Coronary artery (tissue), 2 donors: ENCODE results near the gene MATN4.

Source experiments
- DNase-seq: peaks from one replicate; pipeline ENCODE4 v3.0.0-alpha.2; 2017; ENCODE audit warnings: low spot score
- H3K27ac ChIP-seq, 2 donors: fragments of 200-600 bp; sonication (generic); one replicate each; pipeline ENCODE4 v1.5.1; 2016 to 2019
- H3K4me3 ChIP-seq: fragments of 200-600 bp; sonication (generic); 2 replicates; pipeline ENCODE4 v1.5.1; 2016; ENCODE audit warnings: mild to moderate bottlenecking, moderate library complexity
- CTCF ChIP-seq: fragments of 200-600 bp; sonication (generic); IDR thresholded peaks from one replicate; pipeline ENCODE4 v1.5.1; 2019; ENCODE audit warnings: antibody characterized with exemption

MATN4 gene

GRCh38 chr20:45340236-45340847 lies 32.2 kb upstream of the MATN4 start:
- no peak for DNase-seq
- Histone ChIP-seq H3K27ac (peak overlapping the region in 1 of 2 donors; percentile 98), H3K4me3 (no peak overlapping the region)
- no peak for TF ChIP-seq CTCF

- Histone ChIP-seq H3K27ac (peak overlapping the region; percentile 88 to 98), H3K4me3 (no peak overlapping the region)
- no peak for TF ChIP-seq CTCF
- DNase-seq = no peak
Observed at GRCh38 chr20:45339799-45340198, 31.7 kb upstream of the MATN4 start.

GRCh38 chr20:45339084-45339483 lies 31.0 kb upstream of the MATN4 start:
- DNase-seq = no peak
- no peak overlapping the region for H3K4me3 ChIP-seq
- H3K27ac ChIP-seq = peak overlapping the region; percentile 88 to 98
- TF ChIP-seq CTCF = no peak

GRCh38 chr20:45338121-45339030 lies 30.3 kb upstream of the MATN4 start:
- Histone ChIP-seq H3K27ac (peak overlapping the region; percentile 88 to 98), H3K4me3 (peak overlapping the region; percentile 40)
- DNase-seq = no peak
- no peak for TF ChIP-seq CTCF

- peak overlapping the region; percentile 40 for H3K4me3 ChIP-seq
- DNase-seq = peak; percentile 88
- peak overlapping the region; percentile 88 to 98 for H3K27ac ChIP-seq
- no peak for TF ChIP-seq CTCF
Observed at GRCh38 chr20:45337367-45338120, 29.4 kb upstream of the MATN4 start.

- peak overlapping the region; percentile 88 to 98 for H3K27ac ChIP-seq
- TF ChIP-seq CTCF = no peak
- DNase-seq = peak; percentile 88
- peak overlapping the region; percentile 12 for H3K4me3 ChIP-seq
Observed at GRCh38 chr20:45336530-45337366, 28.6 kb upstream of the MATN4 start.
